A204.1 (cell line): ENCODE measurements around the gene MYO5B.

Experiments
- FAIRE-seq: peaks from 2 replicates; lab custom pipeline; 2012; peaks lifted over from hg19 to GRCh38; lab: Jason Lieb, UNC

The MYO5B gene

GRCh38 chr18:50065039-50065438 lies 129.9 kb downstream of the MYO5B start:
- FAIRE-seq = no peak

GRCh38 chr18:50061876-50062517 lies 132.9 kb downstream of the MYO5B start:
- no peak for FAIRE-seq

GRCh38 chr18:50060822-50061221 lies 134.1 kb downstream of the MYO5B start:
- FAIRE-seq = no peak

GRCh38 chr18:50058731-50059130 lies 136.2 kb downstream of the MYO5B start:
- FAIRE-seq = no peak

GRCh38 chr18:50057009-50057408 lies 137.9 kb downstream of the MYO5B start:
- no peak for FAIRE-seq

GRCh38 chr18:50056185-50056584 lies 138.8 kb downstream of the MYO5B start:
- FAIRE-seq = no peak

GRCh38 chr18:50055488-50055887 lies 139.5 kb downstream of the MYO5B start:
- no peak for FAIRE-seq

GRCh38 chr18:50053111-50053510 lies 141.8 kb downstream of the MYO5B start:
- FAIRE-seq = no peak

GRCh38 chr18:50051288-50051687 lies 143.7 kb downstream of the MYO5B start:
- FAIRE-seq = no peak

GRCh38 chr18:50045126-50045525 lies 149.8 kb downstream of the MYO5B start:
- no peak for FAIRE-seq

GRCh38 chr18:50044402-50044801 lies 150.5 kb downstream of the MYO5B start:
- no peak for FAIRE-seq

GRCh38 chr18:50042611-50043010 lies 152.3 kb downstream of the MYO5B start:
- FAIRE-seq = no peak

- no peak for FAIRE-seq
Observed at GRCh38 chr18:50039746-50040145, 155.2 kb downstream of the MYO5B start.

GRCh38 chr18:50038448-50038847 lies 156.5 kb downstream of the MYO5B start:
- FAIRE-seq = no peak

GRCh38 chr18:50034029-50034428 lies 160.9 kb downstream of the MYO5B start:
- FAIRE-seq = no peak

GRCh38 chr18:50033004-50033403 lies 161.9 kb downstream of the MYO5B start:
- FAIRE-seq = no peak

- no peak for FAIRE-seq
Observed at GRCh38 chr18:50030146-50030545, 164.8 kb downstream of the MYO5B start.

GRCh38 chr18:50027996-50028395 lies 167.0 kb downstream of the MYO5B start:
- no peak for FAIRE-seq

- FAIRE-seq = no peak
Observed at GRCh38 chr18:50024466-50024865, 170.5 kb downstream of the MYO5B start.

- FAIRE-seq = no peak
Observed at GRCh38 chr18:50022985-50023384, 172.0 kb downstream of the MYO5B start.

- FAIRE-seq = no peak
Observed at GRCh38 chr18:50014606-50015005, 180.3 kb downstream of the MYO5B start.

- FAIRE-seq = no peak
Observed at GRCh38 chr18:50013363-50014138, 181.4 kb downstream of the MYO5B start.

GRCh38 chr18:50011813-50012435 lies 183.0 kb downstream of the MYO5B start:
- FAIRE-seq = no peak
